Right atrium auricular region (tissue), 2 donors: ENCODE data around the gene FRAS1. TPM values are rescaled to one million over a fixed set of nuclear protein-coding genes. Genes with fewer than 3 reads are reported as not detected.

Experiments used
- DNase-seq: peaks from one replicate; pipeline ENCODE4 v3.0.0-alpha.2; 2019; ENCODE audit warnings: low spot score
- H3K27ac ChIP-seq, 2 donors: fragments of 200-600 bp; sonication (generic); 1 replicate in 1 of 2; 2 replicates in 1 of 2; pipeline ENCODE4 v1.5.1; 2016 to 2019
- H3K27me3 ChIP-seq, 2 donors: fragments of 200-600 bp; sonication (generic); one replicate each; pipeline versions ENCODE4 v1.5.1 to v1.6.0; 2017 to 2019
- H3K36me3 ChIP-seq: fragments of 200-600 bp; sonication (generic); one replicate; pipeline ENCODE4 v1.5.1; 2016
- H3K4me1 ChIP-seq, 2 donors: fragments of 200-600 bp; sonication (generic); one replicate each; pipeline versions ENCODE4 v1.5.1 to v1.6.0; 2017 to 2019
- H3K4me3 ChIP-seq, 2 donors: fragments of 200-600 bp; sonication (generic); 1 replicate in 1 of 2; 2 replicates in 1 of 2; pipeline ENCODE4 v1.5.1; 2017 to 2019; ENCODE audit warnings: mild to moderate bottlenecking in 1 of 2, moderate library complexity in 1 of 2
- H3K9me3 ChIP-seq, 2 donors: fragments of 200-600 bp; sonication (generic); one replicate each; pipeline ENCODE4 v1.5.1; 2019
- total RNA-seq, 2 donors: library from RNA; depleted of rRNA; stranded (reverse); fragments of >200 nt; gene quantifications; one replicate each; pipeline ENCODE4 v1.1.0, GENCODE V29; 2016
- TF ChIP-seq, protein P1 (sequence below), 2 donors: fragments of 200-600 bp; sonication (generic); IDR thresholded peaks; one replicate each; pipeline ENCODE4 v1.5.1; 2019; ENCODE audit warnings: antibody characterized with exemption in 2 of 2

Gene FRAS1
- total RNA-seq, 2 donors from 2014 or later = 5.8 to 12.9 TPM

- no peaks in the 10 kb centered on the region for H3K4me1 ChIP-seq
- DNase-seq = no peak
- TF ChIP-seq, protein P1, sequence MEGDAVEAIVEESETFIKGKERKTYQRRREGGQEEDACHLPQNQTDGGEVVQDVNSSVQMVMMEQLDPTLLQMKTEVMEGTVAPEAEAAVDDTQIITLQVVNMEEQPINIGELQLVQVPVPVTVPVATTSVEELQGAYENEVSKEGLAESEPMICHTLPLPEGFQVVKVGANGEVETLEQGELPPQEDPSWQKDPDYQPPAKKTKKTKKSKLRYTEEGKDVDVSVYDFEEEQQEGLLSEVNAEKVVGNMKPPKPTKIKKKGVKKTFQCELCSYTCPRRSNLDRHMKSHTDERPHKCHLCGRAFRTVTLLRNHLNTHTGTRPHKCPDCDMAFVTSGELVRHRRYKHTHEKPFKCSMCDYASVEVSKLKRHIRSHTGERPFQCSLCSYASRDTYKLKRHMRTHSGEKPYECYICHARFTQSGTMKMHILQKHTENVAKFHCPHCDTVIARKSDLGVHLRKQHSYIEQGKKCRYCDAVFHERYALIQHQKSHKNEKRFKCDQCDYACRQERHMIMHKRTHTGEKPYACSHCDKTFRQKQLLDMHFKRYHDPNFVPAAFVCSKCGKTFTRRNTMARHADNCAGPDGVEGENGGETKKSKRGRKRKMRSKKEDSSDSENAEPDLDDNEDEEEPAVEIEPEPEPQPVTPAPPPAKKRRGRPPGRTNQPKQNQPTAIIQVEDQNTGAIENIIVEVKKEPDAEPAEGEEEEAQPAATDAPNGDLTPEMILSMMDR (IDR thresholded peaks at IDR 0.05) = no peak
These were observed 95.7 kb downstream of the FRAS1 start for GRCh38 chr4:78152795-78153194.

DNA sequence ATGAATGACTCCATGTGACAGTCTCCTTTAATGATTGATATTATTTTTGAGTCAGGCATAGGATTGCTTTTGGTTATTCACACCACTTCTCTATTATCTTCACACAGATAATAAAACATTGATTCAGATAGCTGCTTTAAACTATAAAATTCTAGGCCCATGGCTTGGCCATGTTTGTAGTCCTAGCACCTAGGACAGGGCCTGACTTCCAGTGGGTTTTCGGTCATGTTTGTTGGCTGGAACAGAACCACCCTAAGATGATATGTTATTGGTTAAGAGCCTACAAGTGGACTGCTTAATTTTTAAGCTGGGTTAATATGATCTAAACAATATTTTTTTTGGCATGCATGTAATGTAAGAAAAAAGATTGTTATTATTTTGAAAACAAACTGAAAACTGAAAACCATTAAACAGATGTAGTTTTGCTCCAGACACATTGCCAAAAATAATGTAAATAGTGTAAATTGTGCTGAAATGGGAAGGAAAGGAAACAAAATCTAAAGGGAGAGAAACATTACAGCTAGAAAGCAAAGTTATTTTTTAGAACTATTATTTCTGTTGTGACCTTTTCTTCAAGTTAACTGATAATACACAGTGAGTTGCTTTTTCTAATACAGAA, 98.0 kb downstream of the FRAS1 start:
- Histone ChIP-seq H3K27ac (no peak overlapping the region), H3K36me3 (no peaks in the 10 kb centered on the region), H3K9me3 (no peaks in the 10 kb centered on the region), H3K4me1 (no peaks in the 10 kb centered on the region), H3K27me3 (no peaks in the 10 kb centered on the region), H3K4me3 (no peak overlapping the region)
- TF ChIP-seq, protein P1 (IDR thresholded peaks at IDR 0.05) = no peak
- DNase-seq = no peak

More at GRCh38 chr4:78152795-78153194, 95.7 kb downstream of the FRAS1 start:
- no peaks in the 10 kb centered on the region for H3K9me3 ChIP-seq
- no peaks in the 10 kb centered on the region for H3K36me3 ChIP-seq
- no peak overlapping the region for H3K4me3 ChIP-seq
- H3K27me3 ChIP-seq = no peaks in the 10 kb centered on the region
- H3K27ac ChIP-seq = no peak overlapping the region

DNA sequence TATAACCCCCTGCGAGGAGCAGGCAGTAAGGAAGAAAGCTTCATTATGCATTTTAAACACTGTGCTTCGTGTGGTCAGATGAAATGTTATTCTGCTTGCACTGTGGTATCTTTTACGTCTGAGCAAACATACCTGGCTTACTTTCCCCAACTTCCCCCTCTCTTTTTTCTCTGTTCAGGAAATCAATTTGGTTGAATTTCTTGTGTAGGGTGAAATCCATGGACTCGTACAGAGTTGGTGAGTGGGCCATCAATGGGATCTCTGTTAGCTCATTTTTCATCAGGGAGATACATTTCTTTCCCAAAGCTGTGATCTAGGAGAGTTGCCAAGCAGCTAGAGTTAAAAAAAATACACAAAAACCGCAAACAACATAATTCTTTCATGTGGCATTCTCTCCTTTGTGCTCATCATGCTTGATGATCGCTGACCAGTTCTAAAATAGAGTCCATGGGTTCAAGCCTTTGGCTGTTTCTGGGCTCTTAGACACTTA, 98.5 kb downstream of the FRAS1 start:
- no peaks in the 10 kb centered on the region for H3K4me1 ChIP-seq
- no peaks in the 10 kb centered on the region for H3K27me3 ChIP-seq
- H3K4me3 ChIP-seq = no peak overlapping the region
- no peak overlapping the region for H3K27ac ChIP-seq
- TF ChIP-seq, protein P1 (IDR thresholded peaks at IDR 0.05) = no peak
- no peak for DNase-seq
- H3K36me3 ChIP-seq = no peaks in the 10 kb centered on the region
- no peaks in the 10 kb centered on the region for H3K9me3 ChIP-seq

- Histone ChIP-seq H3K9me3 (no peaks in the 10 kb centered on the region), H3K27ac (no peak overlapping the region), H3K4me3 (no peak overlapping the region), H3K36me3 (no peaks in the 10 kb centered on the region), H3K4me1 (no peaks in the 10 kb centered on the region), H3K27me3 (no peaks in the 10 kb centered on the region)
- no peak for DNase-seq
- TF ChIP-seq, protein P1 (IDR thresholded peaks at IDR 0.05) = no peak
These were observed 99.4 kb downstream of the FRAS1 start for GRCh38 chr4:78156520-78156919.

GRCh38 chr4:78162342-78162741, 105.2 kb downstream of the FRAS1 start:
- Histone ChIP-seq H3K27me3 (no peaks in the 10 kb centered on the region), H3K9me3 (no peaks in the 10 kb centered on the region), H3K4me3 (no peak overlapping the region), H3K36me3 (no peaks in the 10 kb centered on the region), H3K4me1 (no peaks in the 10 kb centered on the region), H3K27ac (no peak overlapping the region)
- DNase-seq = no peak
- TF ChIP-seq, protein P1 (IDR thresholded peaks at IDR 0.05) = no peak

- Histone ChIP-seq H3K27me3 (no peaks in the 10 kb centered on the region), H3K36me3 (no peaks in the 10 kb centered on the region), H3K9me3 (no peaks in the 10 kb centered on the region), H3K4me1 (no peaks in the 10 kb centered on the region), H3K27ac (no peak overlapping the region), H3K4me3 (no peak overlapping the region)
- TF ChIP-seq, protein P1 (IDR thresholded peaks at IDR 0.05) = no peak
- no peak for DNase-seq
These were observed 105.7 kb downstream of the FRAS1 start for GRCh38 chr4:78162821-78163220.
